K562 (cell line): ENCODE data around the gene FUT2.

Experiments
- BACH1 ChIP-seq: fragments of 200-800 bp; sonication (Bioruptor generic); IDR thresholded peaks from 2 replicates; pipeline ENCODE4 v1.6.1; 2016; ENCODE audit warnings: missing genetic modification characterization, missing compliant biosample characterization
- CTCF ChIP-seq, 3 experiments: IDR thresholded peaks in 2 of 3; conservative IDR thresholded peaks in 1 of 3; 2 replicates each; pipeline ENCODE4 v1.5.1; 2011 to 2012; ENCODE audit warnings: low read length in 3 of 3, mild to moderate bottlenecking in 3 of 3, control low read depth in 2 of 3, improper control_type of control experiment in 1 of 3, inconsistent platforms in 1 of 3, low read depth in 1 of 3, mixed read lengths in 1 of 3, moderate library complexity in 1 of 3; ENCODE audit not compliant: insufficient read depth in 2 of 3
- NR2C2 ChIP-seq, 2 experiments: fragments of 200-800 bp in 1 of 2; sonication (Bioruptor generic) in 1 of 2; sonication (generic) in 1 of 2; formaldehyde crosslinking in 1 of 2; IDR thresholded peaks; 2 replicates each; pipeline versions ENCODE4 v1.6.1 to v1.8.0; 2016 to 2022; ENCODE audit warnings: mild to moderate bottlenecking in 1 of 2, missing compliant biosample characterization in 1 of 2, missing genetic modification characterization in 1 of 2, missing genetic modification reagents in 1 of 2
- NRF1 ChIP-seq, 2 experiments: fragments of 450-650 bp; IDR thresholded peaks in 1 of 2; conservative IDR thresholded peaks in 1 of 2; 2 replicates each; pipeline ENCODE4 v1.6.1; 2014; ENCODE audit warnings: mild to moderate bottlenecking in 2 of 2
- POLR2A ChIP-seq: fragments of 450-650 bp; conservative IDR thresholded peaks from 2 replicates; pipeline ENCODE4 v1.6.1; 2016
- POLR3A ChIP-seq: IDR thresholded peaks from 2 replicates; pipeline ENCODE4 v1.6.1; 2011; ENCODE audit warnings: borderline replicate concordance, mild to moderate bottlenecking, moderate library complexity; ENCODE audit not compliant: insufficient read length, insufficient read depth; ENCODE audit errors: extremely low read depth
- PTRF ChIP-seq: fragments of 450-650 bp; IDR thresholded peaks from 2 replicates; pipeline ENCODE4 v1.6.1; 2016; ENCODE audit warnings: mild to moderate bottlenecking, missing genetic modification characterization, missing compliant biosample characterization
- RAD21 ChIP-seq, 2 experiments: fragments of 250-450 bp in 1 of 2; fragments of 450-650 bp in 1 of 2; sonication (Bioruptor Pico) in 1 of 2; formaldehyde crosslinking in 1 of 2; IDR thresholded peaks in 1 of 2; conservative IDR thresholded peaks in 1 of 2; 2 replicates each; pipeline versions ENCODE4 v1.4.0 to v1.8.0; 2020 to 2022; ENCODE audit warnings: mild to moderate bottlenecking in 2 of 2, moderate library complexity in 1 of 2
- TEAD1 ChIP-seq, 2 experiments: fragments of 450-650 bp in 1 of 2; sonication (generic) in 1 of 2; formaldehyde crosslinking; IDR thresholded peaks; 2 replicates each; pipeline versions ENCODE4 v1.4.0 to v1.8.0; 2020 to 2022; ENCODE audit warnings: mild to moderate bottlenecking in 2 of 2, missing genetic modification reagents in 1 of 2
- ZNF24 ChIP-seq: fragments of 450-650 bp; IDR thresholded peaks from 2 replicates; pipeline ENCODE4 v1.6.1; 2016
- ZNF263 ChIP-seq: sonication (generic); formaldehyde crosslinking; IDR thresholded peaks from 2 replicates; pipeline ENCODE4 v1.8.0; 2022; ENCODE audit warnings: mild to moderate bottlenecking, missing genetic modification reagents, borderline replicate concordance
- ZNF76 ChIP-seq: fragments of 250-450 bp; sonication (Bioruptor Pico); IDR thresholded peaks from 2 replicates; pipeline ENCODE4 v1.4.0; 2020; ENCODE audit warnings: mild to moderate bottlenecking, moderate library complexity, borderline replicate concordance
- TF ChIP-seq, protein P1 (sequence below), 2 experiments: IDR thresholded peaks in 1 of 2; conservative IDR thresholded peaks in 1 of 2; 2 replicates each; pipeline ENCODE4 v1.6.1; 2016; ENCODE audit warnings: low read depth in 2 of 2, mild to moderate bottlenecking in 1 of 2, missing compliant biosample characterization in 1 of 2, missing genetic modification characterization in 1 of 2, moderate library complexity in 1 of 2
- TF ChIP-seq, protein P2 (sequence below): sonication (generic); formaldehyde crosslinking; IDR thresholded peaks from 2 replicates; pipeline ENCODE4 v1.9.0; 2022; ENCODE audit warnings: mild to moderate bottlenecking, missing genetic modification reagents

- TF ChIP-seq CTCF (IDR thresholded peaks at IDR 0.05 in 2 of 3, conservative IDR thresholded peaks at IDR 0.05 in 1 of 3; ENCODE audit: insufficient read depth in 2 of 3, low read depth in 1 of 3, low read length in 3 of 3) (no peak), ZNF76 (CRISPR knock-in tag) (no peak), ZNF263 (CRISPR knock-in tag) (no peak), PTRF (tag) (no peak), POLR2A (no peak), RAD21 (CRISPR knock-in tag; conservative IDR thresholded peaks at IDR 0.05 in 1 of 2, IDR thresholded peaks at IDR 0.05 in 1 of 2) (no peak), NR2C2 (CRISPR knock-in tag; IDR thresholded peaks at IDR 0.05) (no peak), NR2C2 (tag; IDR thresholded peaks at IDR 0.05) (no peak), ZNF24 (no peak), POLR3A (no peak), NRF1 (conservative IDR thresholded peaks at IDR 0.05 in 1 of 2, IDR thresholded peaks at IDR 0.05 in 1 of 2) (no peak), TEAD1 (CRISPR knock-in tag; IDR thresholded peaks at IDR 0.05) (no peak), BACH1 (tag) (no peak)
- TF ChIP-seq, protein P1, sequence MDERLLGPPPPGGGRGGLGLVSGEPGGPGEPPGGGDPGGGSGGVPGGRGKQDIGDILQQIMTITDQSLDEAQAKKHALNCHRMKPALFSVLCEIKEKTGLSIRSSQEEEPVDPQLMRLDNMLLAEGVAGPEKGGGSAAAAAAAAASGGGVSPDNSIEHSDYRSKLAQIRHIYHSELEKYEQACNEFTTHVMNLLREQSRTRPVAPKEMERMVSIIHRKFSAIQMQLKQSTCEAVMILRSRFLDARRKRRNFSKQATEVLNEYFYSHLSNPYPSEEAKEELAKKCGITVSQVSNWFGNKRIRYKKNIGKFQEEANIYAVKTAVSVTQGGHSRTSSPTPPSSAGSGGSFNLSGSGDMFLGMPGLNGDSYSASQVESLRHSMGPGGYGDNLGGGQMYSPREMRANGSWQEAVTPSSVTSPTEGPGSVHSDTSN (CRISPR knock-in tag; IDR thresholded peaks at IDR 0.05; ENCODE audit: low read depth): no peak
- TF ChIP-seq, protein P1 (tag; conservative IDR thresholded peaks at IDR 0.05; ENCODE audit: low read depth): no peak
- TF ChIP-seq, protein P2, sequence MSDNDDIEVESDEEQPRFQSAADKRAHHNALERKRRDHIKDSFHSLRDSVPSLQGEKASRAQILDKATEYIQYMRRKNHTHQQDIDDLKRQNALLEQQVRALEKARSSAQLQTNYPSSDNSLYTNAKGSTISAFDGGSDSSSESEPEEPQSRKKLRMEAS (CRISPR knock-in tag): no peak
Measured at GRCh38 chr19:48664476-48664875, 31.3 kb upstream of the FUT2 start.
